Natural killer cell (primary cell): ENCODE measurements around the gene AK1. TPM values are rescaled to one million over a fixed set of nuclear protein-coding genes. Genes with fewer than 3 reads are reported as not detected.

Experiments
- ATAC-seq, 3 donors: fragments of 150-1000 bp in 2 of 3; fragments of 200-7000 bp in 1 of 3; cut with Tn5 transposase; 1 replicate in 1 of 3; 2 replicates in 2 of 3; pipeline ENCODE4 v1.10.0; 2021; ENCODE audit warnings: mild to moderate bottlenecking in 2 of 3, moderate library complexity in 2 of 3
- DNase-seq, 2 donors: peaks; one replicate each; pipeline versions ENCODE4 v3.0.0 to v3.0.0-alpha.2; 2013 to 2021; ENCODE audit warnings: mixed read lengths in 1 of 2
- H3K27ac ChIP-seq: one replicate; pipeline ENCODE4 v1.5.1; 2013; ENCODE audit warnings: mild to moderate bottlenecking, low read length
- H3K27me3 ChIP-seq: one replicate; pipeline ENCODE4 v1.6.1; 2013; ENCODE audit warnings: low read length; ENCODE audit not compliant: control insufficient read depth, insufficient read depth
- H3K36me3 ChIP-seq: one replicate; pipeline ENCODE4 v1.6.1; 2013; ENCODE audit warnings: low read length; ENCODE audit not compliant: control insufficient read depth, insufficient read depth
- H3K4me1 ChIP-seq: one replicate; pipeline ENCODE4 v1.6.1; 2013; ENCODE audit warnings: low read length; ENCODE audit not compliant: control insufficient read depth, insufficient read depth
- H3K4me3 ChIP-seq: one replicate; pipeline ENCODE4 v1.5.1; 2013; ENCODE audit warnings: low read length
- H3K9me3 ChIP-seq: one replicate; pipeline ENCODE4 v1.6.1; 2013; ENCODE audit warnings: low read length; ENCODE audit not compliant: control insufficient read depth, insufficient read depth
- H3K27ac Mint-ChIP-seq, 2 donors: one replicate each; pipeline ENCODE4 v1.8.0; 2022; ENCODE audit warnings: mild to moderate bottlenecking in 2 of 2, mixed read lengths in 2 of 2, moderate library complexity in 1 of 2
- H3K27me3 Mint-ChIP-seq, 2 donors: one replicate each; pipeline ENCODE4 v1.8.0; 2022; ENCODE audit warnings: low read depth in 2 of 2, mixed read lengths in 2 of 2
- H3K36me3 Mint-ChIP-seq: one replicate; pipeline ENCODE4 v1.8.0; 2022; ENCODE audit warnings: mixed read lengths
- H3K4me1 Mint-ChIP-seq, 2 donors: one replicate each; pipeline ENCODE4 v1.8.0; 2022; ENCODE audit warnings: mixed read lengths in 2 of 2
- H3K4me3 Mint-ChIP-seq: one replicate; pipeline ENCODE4 v1.8.0; 2022; ENCODE audit warnings: mild to moderate bottlenecking, moderate library complexity, mixed read lengths
- H3K9me3 Mint-ChIP-seq, 2 donors: one replicate each; pipeline ENCODE4 v1.8.0; 2022; ENCODE audit warnings: mixed read lengths in 2 of 2
- WGBS: methylation state at CpG from one replicate; pipeline ENCODE4 v1.1.7; 2013; ENCODE audit warnings: missing lambda C conversion rate; ENCODE audit not compliant: insufficient coverage; 5-methylcytosine and 5-hydroxymethylcytosine counted together
- intact Hi-C: fragments of 100-400 bp; cut with micrococcal nuclease; formaldehyde crosslinking; loops from one replicate; pipeline ENCODE4 v1.14.2; 2022
- total RNA-seq, 4 donors: library from RNA; stranded (reverse); fragments of 120-200 nt in 1 of 4; gene quantifications; one replicate each; pipeline versions ENCODE4 v1.2.3 to v1.2.4, GENCODE V29; 2013 to 2022
- TF ChIP-seq, protein P1 (sequence below): fragments of 200-600 bp; IDR thresholded peaks from one replicate; pipeline ENCODE4 v1.8.0; 2022; ENCODE audit warnings: antibody characterized with exemption

The AK1 gene
- total RNA-seq, 3 donors from 2014 or later (not counting 1 experiment from before 2014, with no cell fraction given) = 47.3 to 76.3 (median 54.2) TPM

DNA sequence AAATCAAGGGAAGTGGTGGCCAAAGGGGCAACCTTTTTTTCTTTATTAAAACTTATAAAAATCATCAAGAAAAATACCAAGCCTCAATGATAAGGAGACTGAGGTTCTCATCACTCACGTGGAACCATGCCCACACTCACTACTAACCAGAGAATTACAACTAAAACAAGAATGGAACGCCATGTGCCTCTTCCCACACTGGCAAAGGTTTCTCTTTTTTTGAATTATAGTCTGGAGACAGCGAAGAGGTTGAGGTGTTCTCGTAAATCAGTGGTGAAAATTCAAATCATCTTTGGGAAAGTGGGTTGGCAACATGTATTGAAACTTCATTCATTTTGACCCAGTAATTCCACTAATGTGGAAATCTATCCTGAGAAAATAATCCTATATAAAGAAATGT, 55.4 kb downstream of the AK1 start:
- Histone ChIP-seq H3K27me3 (no peaks in the 10 kb centered on the region), H3K27ac (no peak overlapping the region), H3K4me3 (no peak overlapping the region), H3K9me3 (no peaks in the 10 kb centered on the region), H3K36me3 (peaks cover 11% of the 10 kb centered on the region), H3K4me1 (no peaks in the 10 kb centered on the region)
- peak overlapping the region; percentile 22 to 41 for H3K27ac Mint-ChIP-seq
- ATAC-seq (no peak), DNase-seq (no peak)
- H3K36me3 Mint-ChIP-seq = no peaks in the 10 kb centered on the region
- no peaks in the 10 kb centered on the region for H3K9me3 Mint-ChIP-seq
- TF ChIP-seq, protein P1, sequence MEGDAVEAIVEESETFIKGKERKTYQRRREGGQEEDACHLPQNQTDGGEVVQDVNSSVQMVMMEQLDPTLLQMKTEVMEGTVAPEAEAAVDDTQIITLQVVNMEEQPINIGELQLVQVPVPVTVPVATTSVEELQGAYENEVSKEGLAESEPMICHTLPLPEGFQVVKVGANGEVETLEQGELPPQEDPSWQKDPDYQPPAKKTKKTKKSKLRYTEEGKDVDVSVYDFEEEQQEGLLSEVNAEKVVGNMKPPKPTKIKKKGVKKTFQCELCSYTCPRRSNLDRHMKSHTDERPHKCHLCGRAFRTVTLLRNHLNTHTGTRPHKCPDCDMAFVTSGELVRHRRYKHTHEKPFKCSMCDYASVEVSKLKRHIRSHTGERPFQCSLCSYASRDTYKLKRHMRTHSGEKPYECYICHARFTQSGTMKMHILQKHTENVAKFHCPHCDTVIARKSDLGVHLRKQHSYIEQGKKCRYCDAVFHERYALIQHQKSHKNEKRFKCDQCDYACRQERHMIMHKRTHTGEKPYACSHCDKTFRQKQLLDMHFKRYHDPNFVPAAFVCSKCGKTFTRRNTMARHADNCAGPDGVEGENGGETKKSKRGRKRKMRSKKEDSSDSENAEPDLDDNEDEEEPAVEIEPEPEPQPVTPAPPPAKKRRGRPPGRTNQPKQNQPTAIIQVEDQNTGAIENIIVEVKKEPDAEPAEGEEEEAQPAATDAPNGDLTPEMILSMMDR = no peak
- no peaks in the 10 kb centered on the region for H3K27me3 Mint-ChIP-seq
- H3K4me1 Mint-ChIP-seq = no peaks in the 10 kb centered on the region
- WGBS = 100% methylated on average over 2 of the region's 4 CpGs
- H3K4me3 Mint-ChIP-seq = no peak overlapping the region
- intact Hi-C loops = no loop called here

GRCh38 chr9:127818574-127818973, 58.9 kb downstream of the AK1 start:
- Mint-ChIP-seq H3K27me3 (no peaks in the 10 kb centered on the region), H3K9me3 (no peaks in the 10 kb centered on the region), H3K4me3 (no peak overlapping the region), H3K4me1 (no peaks in the 10 kb centered on the region), H3K27ac (no peak overlapping the region), H3K36me3 (no peaks in the 10 kb centered on the region)
- Histone ChIP-seq H3K9me3 (no peaks in the 10 kb centered on the region), H3K27me3 (no peaks in the 10 kb centered on the region), H3K27ac (no peak overlapping the region), H3K4me3 (no peak overlapping the region), H3K36me3 (peaks cover 24% of the 10 kb centered on the region), H3K4me1 (no peaks in the 10 kb centered on the region)
- ATAC-seq (no peak), DNase-seq (no peak)
- WGBS = 95% methylated on average over 9 of the region's 11 CpGs
- TF ChIP-seq, protein P1 = no peak
- intact Hi-C loops = no loop called here

- Mint-ChIP-seq H3K4me3 (no peak overlapping the region), H3K27me3 (no peaks in the 10 kb centered on the region), H3K36me3 (no peaks in the 10 kb centered on the region), H3K4me1 (no peaks in the 10 kb centered on the region), H3K9me3 (no peaks in the 10 kb centered on the region), H3K27ac (peak overlapping the region; percentile 29 to 68)
- Histone ChIP-seq H3K9me3 (no peaks in the 10 kb centered on the region), H3K27me3 (no peaks in the 10 kb centered on the region), H3K36me3 (peaks cover 30% of the 10 kb centered on the region), H3K4me3 (no peak overlapping the region), H3K27ac (no peak overlapping the region), H3K4me1 (no peaks in the 10 kb centered on the region)
- ATAC-seq (no peak), DNase-seq (no peak)
- TF ChIP-seq, protein P1 = no peak
- 88% methylated on average over 17 of the region's 17 CpGs for WGBS
- intact Hi-C loops = no loop called here
Observed at GRCh38 chr9:127817881-127818434, 59.5 kb downstream of the AK1 start.

- no peak overlapping the region for H3K27ac Mint-ChIP-seq
- no peaks in the 10 kb centered on the region for H3K4me1 Mint-ChIP-seq
- Histone ChIP-seq H3K4me1 (no peaks in the 10 kb centered on the region), H3K36me3 (peaks cover 38% of the 10 kb centered on the region), H3K27ac (no peak overlapping the region), H3K27me3 (no peaks in the 10 kb centered on the region), H3K4me3 (no peak overlapping the region), H3K9me3 (no peaks in the 10 kb centered on the region)
- no peaks in the 10 kb centered on the region for H3K9me3 Mint-ChIP-seq
- H3K36me3 Mint-ChIP-seq = no peaks in the 10 kb centered on the region
- no peak for ATAC-seq
- 94% methylated on average over 8 of the region's 8 CpGs for WGBS
- no peak for DNase-seq
- H3K27me3 Mint-ChIP-seq = no peaks in the 10 kb centered on the region
- intact Hi-C loops = no loop called here
- TF ChIP-seq, protein P1 = no peak
- H3K4me3 Mint-ChIP-seq = no peak overlapping the region
Observed at GRCh38 chr9:127816728-127817127, 60.7 kb downstream of the AK1 start.
